HG02852 (cell line): Measurements from ENCODE around the gene TP63.
A peak's percentile ranks its signal among the peaks of the same experiment; 100 is the strongest.

ENCODE experiments used
- ATAC-seq: cut with Tn5 transposase; IDR thresholded peaks from one replicate; pipeline ENCODE4 v1.9.1; 2021; ENCODE audit warnings: mild to moderate bottlenecking, moderate library complexity; ENCODE audit not compliant: unreplicated experiment

TP63 gene

DNA sequence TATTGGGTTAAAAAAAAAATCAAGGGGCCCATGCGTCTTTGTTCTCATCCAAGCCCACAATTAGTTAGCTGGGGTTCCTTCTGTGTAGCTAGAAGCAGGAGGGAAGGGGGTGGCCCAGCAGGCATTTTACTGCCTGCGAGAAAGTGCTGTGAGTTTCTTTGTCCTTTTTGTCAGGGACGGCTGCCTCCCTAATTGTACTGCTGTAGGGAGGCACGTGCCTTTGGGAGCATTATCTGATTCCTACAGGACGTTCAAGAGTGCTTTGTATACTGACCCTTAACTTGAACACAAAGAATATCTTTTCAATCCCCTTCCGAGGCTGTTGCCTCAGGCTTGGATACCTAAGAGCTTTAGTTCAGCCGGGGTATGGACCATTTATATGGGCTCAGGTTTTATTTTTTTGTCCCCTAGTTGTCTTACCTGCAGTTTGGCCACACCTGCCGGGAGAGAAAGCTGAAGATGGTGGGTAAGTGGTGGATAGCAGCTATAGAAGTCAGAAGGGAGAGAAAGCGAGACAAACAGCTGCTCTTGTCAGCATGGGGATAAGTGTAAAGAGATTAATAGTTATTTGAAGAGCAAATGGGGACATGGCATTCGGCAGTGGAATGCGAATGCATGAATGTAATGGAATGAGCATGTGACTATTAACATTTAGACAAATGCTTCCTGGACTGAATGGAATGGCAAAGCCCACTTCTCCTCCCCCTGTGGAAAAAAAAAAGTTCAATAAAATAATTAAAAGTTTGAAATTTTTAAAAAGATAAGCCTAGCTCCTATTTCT lies 175.2 kb downstream of the TP63 start:
- no peak for ATAC-seq

DNA sequence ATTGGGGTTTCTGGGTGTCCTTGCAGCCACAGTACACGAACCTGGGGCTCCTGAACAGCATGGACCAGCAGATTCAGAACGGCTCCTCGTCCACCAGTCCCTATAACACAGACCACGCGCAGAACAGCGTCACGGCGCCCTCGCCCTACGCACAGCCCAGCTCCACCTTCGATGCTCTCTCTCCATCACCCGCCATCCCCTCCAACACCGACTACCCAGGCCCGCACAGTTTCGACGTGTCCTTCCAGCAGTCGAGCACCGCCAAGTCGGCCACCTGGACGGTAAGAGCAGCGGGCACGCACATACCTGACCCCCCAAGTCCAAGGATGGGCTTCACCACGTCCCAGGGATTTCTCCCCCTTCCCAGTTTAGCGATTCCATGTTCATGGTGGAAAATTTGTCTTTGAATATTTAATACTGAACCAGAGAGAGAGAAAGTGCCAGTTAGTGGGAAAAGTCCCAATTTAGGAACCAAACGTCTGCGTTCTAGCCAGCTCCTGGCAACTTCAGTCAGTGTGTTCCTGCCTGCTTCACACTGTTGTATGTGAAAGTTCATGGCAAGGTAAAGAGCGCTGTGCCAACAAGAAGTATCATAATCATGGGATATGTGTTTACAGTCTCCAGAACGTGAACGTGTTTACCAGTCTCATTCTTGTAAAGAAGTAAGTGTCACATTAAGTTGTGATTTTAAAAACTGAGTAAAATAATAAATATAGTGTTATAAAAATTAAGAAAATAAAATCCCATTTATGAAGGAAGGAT lies 177.2 kb downstream of the TP63 start:
- no peak for ATAC-seq

- no peak for ATAC-seq
These were observed 178.4 kb downstream of the TP63 start for GRCh38 chr3:189809583-189809982.

DNA sequence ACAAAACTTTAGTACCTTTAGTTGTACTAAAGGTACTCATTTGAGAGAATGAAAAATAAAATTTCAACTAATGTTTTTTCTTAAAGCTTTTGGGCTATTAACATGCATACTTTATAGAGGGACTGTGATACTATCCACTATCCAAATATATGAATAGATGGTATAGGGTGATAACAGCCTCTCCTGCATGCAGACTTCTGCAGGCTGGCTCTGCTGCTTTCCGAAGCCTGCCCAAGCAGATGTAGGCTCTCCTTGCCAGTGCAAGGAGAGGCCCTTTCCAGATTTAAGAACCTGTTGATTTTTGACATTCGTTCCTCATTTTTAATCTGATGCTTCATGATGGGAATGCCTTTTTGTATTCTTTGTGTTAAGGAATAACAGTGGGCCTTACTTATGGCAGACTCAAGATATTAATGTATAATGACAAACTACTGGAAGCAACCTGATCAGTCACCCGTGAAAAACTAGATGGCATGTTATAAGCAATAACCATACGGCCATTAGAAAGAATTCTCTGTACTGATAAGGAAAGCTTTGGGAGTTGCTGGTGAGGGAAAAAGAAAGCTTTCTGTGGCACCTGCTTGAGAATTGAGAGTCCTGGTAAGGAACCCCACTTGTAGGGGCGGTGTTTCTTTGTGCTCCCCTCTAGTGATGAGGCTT lies 181.7 kb downstream of the TP63 start:
- no peak for ATAC-seq

- no peak for ATAC-seq
These were observed 182.6 kb downstream of the TP63 start for GRCh38 chr3:189813647-189814240.

DNA sequence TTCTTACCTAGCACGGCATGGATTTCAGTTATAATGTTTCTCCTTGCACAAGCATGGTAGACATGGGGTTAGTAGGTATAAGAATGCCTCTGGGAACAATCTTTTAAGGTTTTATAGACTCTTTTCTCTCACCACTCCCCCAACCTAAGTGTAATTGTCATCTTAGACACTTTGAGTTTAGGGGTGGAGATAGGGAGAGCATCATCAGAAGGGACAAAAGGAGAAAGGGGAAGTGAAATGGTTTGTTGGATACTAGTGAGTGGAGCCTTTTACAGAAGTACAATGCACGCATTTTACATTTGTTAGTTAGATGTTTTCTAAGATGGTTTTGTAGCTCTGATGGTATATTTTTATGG lies 189.2 kb downstream of the TP63 start:
- ATAC-seq = peak; percentile 88

- ATAC-seq = no peak
These were observed 190.1 kb downstream of the TP63 start for GRCh38 chr3:189821262-189821661.

GRCh38 chr3:189822726-189823125 lies 191.5 kb downstream of the TP63 start:
- ATAC-seq = no peak

GRCh38 chr3:189824629-189825312 lies 193.6 kb downstream of the TP63 start:
- no peak for ATAC-seq

DNA sequence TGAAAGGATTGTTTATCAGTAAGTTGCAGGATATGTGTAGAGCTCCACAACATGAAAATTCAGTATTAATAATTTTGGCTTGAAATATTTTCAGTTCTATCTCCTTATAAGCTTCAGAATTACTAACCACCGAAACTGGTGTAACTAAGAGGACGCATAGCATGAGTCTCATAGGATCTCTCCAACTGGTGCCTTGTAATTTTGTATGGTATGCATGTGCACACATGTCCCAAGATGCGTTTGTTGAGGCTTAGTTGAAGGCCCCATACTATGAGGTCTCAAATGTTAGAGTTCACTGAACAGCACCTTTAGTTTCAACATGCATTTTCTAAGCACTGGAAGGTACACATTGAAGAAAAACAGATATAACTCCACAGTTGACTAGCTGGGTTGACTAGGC lies 195.4 kb downstream of the TP63 start:
- no peak for ATAC-seq

- no peak for ATAC-seq
These were observed 195.9 kb downstream of the TP63 start for GRCh38 chr3:189827108-189827507.

- no peak for ATAC-seq
These were observed 199.2 kb downstream of the TP63 start for GRCh38 chr3:189830401-189830800.

GRCh38 chr3:189833266-189833665 lies 202.1 kb downstream of the TP63 start:
- no peak for ATAC-seq

GRCh38 chr3:189833996-189834395 lies 202.8 kb downstream of the TP63 start:
- no peak for ATAC-seq

DNA sequence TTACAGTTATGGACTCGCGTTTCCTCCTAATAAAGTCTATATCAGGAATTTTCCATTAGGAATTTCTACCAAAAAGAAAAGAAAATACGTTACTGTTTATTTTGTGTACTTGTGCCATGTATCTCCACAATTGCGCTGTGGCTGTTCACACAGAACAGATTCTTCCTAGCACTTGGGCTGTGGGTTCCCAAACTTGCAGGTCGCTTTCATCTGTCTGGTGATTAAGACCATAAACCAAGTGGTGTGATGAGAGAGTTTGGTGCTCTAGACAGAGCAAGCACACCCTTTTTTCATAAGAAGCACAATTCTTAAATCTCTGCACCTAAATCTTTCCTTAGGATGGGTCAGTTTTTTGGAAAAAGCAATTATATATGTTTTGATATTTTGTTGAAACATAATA lies 203.3 kb downstream of the TP63 start:
- no peak for ATAC-seq

GRCh38 chr3:189836795-189837194 lies 205.6 kb downstream of the TP63 start:
- ATAC-seq = no peak

DNA sequence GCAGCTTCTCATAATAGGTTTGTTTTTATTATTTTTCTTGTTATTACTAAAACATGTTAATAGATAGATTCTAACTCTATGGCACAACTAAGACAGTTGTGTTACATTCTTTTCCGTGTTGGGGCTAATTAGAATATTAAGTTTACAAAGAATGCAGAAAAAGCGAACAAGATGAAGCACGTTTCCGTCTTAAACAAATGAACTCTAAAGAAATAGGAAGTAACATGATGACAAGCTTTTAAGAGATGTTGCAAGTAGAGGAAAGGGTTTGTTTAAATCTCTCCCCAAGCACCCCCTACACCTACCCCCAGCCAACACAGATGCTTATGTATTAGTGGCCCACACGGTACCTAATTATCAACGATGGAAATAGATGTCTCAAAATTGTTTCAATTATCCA lies 207.1 kb downstream of the TP63 start:
- no peak for ATAC-seq

DNA sequence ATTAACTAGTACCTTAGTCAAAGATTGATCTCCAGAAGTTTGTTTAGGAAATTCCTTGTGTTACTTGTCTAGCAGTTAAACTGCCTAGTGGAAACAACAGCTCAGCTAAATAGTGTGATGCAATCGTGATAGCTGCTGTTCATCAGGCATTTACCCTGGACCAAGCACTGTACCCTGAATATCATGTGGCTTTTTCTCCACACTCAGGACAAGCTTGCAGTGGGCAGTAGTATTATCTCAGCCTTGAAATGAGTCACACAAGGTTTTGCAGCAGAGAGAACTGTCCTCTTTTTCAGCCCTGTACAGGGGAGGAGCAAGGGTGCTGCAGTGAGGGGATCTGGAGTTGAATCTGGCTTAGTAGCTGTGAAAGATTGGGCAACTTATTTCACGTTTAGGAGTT lies 208.4 kb downstream of the TP63 start:
- no peak for ATAC-seq

DNA sequence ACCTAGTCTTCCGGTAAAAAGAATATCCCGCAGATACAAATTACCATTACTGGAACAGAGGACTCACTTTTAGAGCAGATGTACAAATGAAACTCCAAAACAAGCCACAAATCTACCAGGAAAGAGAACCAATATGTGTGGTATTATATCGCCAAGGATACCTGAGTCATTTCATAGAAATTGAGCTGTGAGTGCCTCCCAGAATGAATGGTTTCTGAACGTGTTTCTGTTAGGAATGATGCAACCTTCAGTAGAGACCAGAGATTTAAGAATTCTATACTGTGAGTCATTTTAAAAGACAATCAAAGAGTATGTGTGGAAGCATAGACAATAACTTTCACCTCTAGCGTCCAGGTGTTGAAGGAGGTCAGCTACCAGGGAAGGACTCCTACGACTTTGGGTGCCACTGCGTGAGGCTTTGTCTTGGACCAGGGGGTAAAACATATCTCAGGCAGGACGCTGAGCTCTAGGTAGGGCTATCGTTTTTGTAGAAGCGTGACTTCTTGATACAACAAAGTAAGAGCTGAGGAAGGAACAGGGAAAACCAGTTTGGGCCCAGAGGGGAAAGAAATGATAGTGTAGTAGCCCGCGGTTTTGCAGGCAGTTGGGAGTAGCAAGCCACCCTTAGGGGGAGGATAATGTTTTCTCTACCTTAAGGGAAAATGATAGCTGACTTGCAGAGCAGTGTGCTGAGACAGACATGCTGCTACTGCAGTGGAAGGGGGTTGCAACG lies 210.4 kb downstream of the TP63 start:
- ATAC-seq = peak; percentile 81
